Activated B cell treated with CpG ODN at 0.5 μM for 24 hours (primary cell): Measurements from ENCODE around the gene ZNF24. TPM values are rescaled to one million over a fixed set of nuclear protein-coding genes. Genes with fewer than 3 reads are reported as not detected.

Source experiments
- ATAC-seq: fragments of 200-7000 bp; cut with Tn5 transposase; one replicate; pipeline ENCODE4 v1.10.0; 2021; ENCODE audit warnings: low read depth, mild to moderate bottlenecking, moderate library complexity
- CTCF ChIA-PET: fragments of 350-600 bp; sonication (Branson Sonifier 250); formaldehyde crosslinking; loops from one replicate; lab custom pipeline; 2021; ENCODE audit warnings: antibody characterized with exemption; lab: Charles Lee
- POLR2A ChIA-PET: fragments of 350-600 bp; sonication (Branson Sonifier 250); formaldehyde crosslinking; loops from one replicate; lab custom pipeline; 2021; ENCODE audit warnings: antibody characterized with exemption; lab: Charles Lee
- DNase-seq: peaks from one replicate; pipeline ENCODE4 v3.0.0; 2022
- H3K27ac Mint-ChIP-seq: one replicate; pipeline ENCODE4 v1.8.0; 2020; ENCODE audit warnings: mixed read lengths
- H3K27me3 Mint-ChIP-seq: one replicate; pipeline ENCODE4 v1.8.0; 2021; ENCODE audit warnings: mixed read lengths
- H3K36me3 Mint-ChIP-seq: one replicate; pipeline ENCODE4 v1.8.0; 2021; ENCODE audit warnings: low read depth, mixed read lengths
- H3K4me1 Mint-ChIP-seq: one replicate; pipeline ENCODE4 v1.8.0; 2021; ENCODE audit warnings: mixed read lengths
- H3K4me3 Mint-ChIP-seq: one replicate; pipeline ENCODE4 v1.8.0; 2020; ENCODE audit warnings: mild to moderate bottlenecking, mixed read lengths
- H3K9me3 Mint-ChIP-seq: one replicate; pipeline ENCODE4 v1.8.0; 2020; ENCODE audit warnings: mixed read lengths
- CTCF ChIP-seq: fragments of 200-600 bp; IDR thresholded peaks from one replicate; pipeline ENCODE4 v1.8.0; 2022; ENCODE audit warnings: antibody characterized with exemption, mild to moderate bottlenecking
- intact Hi-C: fragments of 100-400 bp; cut with micrococcal nuclease; formaldehyde crosslinking; loops from one replicate; pipeline ENCODE4 v1.15.1; 2024
- total RNA-seq: library from RNA; stranded (reverse); gene quantifications from 2 replicates; pipeline ENCODE4 v1.2.3, GENCODE V29; 2022

Gene ZNF24
- total RNA-seq, 1 donor from 2014 or later = 72.5 TPM

- no peak for TF ChIP-seq CTCF
- H3K27me3 Mint-ChIP-seq = no peaks in the 10 kb centered on the region
- intact Hi-C loops = loop anchor here (5.0 kb wide), 1 partner anchor 689 kb away; the partner anchor contains the start of gene RPRD1A
- H3K4me3 Mint-ChIP-seq = no peak overlapping the region
- ATAC-seq (no peak), DNase-seq (no peak)
- H3K9me3 Mint-ChIP-seq = no peaks in the 10 kb centered on the region
- ChIA-PET CTCF (no interaction called here), POLR2A (no interaction called here)
- H3K4me1 Mint-ChIP-seq = peaks cover 11% of the 10 kb centered on the region
- no peaks in the 10 kb centered on the region for H3K36me3 Mint-ChIP-seq
- no peak overlapping the region for H3K27ac Mint-ChIP-seq
Measured at GRCh38 chr18:35378574-35378896, 34.3 kb upstream of the ZNF24 start.

GRCh38 chr18:35377875-35378573 is 33.8 kb upstream of the ZNF24 start:
- peaks cover 11% of the 10 kb centered on the region for H3K4me1 Mint-ChIP-seq
- intact Hi-C loops = loop anchor here (1.0 to 5.0 kb wide), 4 partner anchors 34 to 751 kb away; partner anchors contain the start of genes ELP2, RMP24, RPRD1A and SLC39A6
- peak overlapping the region; percentile 19 for H3K27ac Mint-ChIP-seq
- peak overlapping the region; percentile 89 for H3K4me3 Mint-ChIP-seq
- ChIA-PET CTCF (interaction anchor here (1.0 kb wide), 1 partner anchor 8 kb away, joined by 3 read pairs; no protein-coding TSS in a partner anchor), POLR2A (no interaction called here)
- H3K27me3 Mint-ChIP-seq = no peaks in the 10 kb centered on the region
- DNase-seq (no peak), ATAC-seq (no peak)
- H3K36me3 Mint-ChIP-seq = no peaks in the 10 kb centered on the region
- TF ChIP-seq CTCF = no peak
- no peaks in the 10 kb centered on the region for H3K9me3 Mint-ChIP-seq

DNA sequence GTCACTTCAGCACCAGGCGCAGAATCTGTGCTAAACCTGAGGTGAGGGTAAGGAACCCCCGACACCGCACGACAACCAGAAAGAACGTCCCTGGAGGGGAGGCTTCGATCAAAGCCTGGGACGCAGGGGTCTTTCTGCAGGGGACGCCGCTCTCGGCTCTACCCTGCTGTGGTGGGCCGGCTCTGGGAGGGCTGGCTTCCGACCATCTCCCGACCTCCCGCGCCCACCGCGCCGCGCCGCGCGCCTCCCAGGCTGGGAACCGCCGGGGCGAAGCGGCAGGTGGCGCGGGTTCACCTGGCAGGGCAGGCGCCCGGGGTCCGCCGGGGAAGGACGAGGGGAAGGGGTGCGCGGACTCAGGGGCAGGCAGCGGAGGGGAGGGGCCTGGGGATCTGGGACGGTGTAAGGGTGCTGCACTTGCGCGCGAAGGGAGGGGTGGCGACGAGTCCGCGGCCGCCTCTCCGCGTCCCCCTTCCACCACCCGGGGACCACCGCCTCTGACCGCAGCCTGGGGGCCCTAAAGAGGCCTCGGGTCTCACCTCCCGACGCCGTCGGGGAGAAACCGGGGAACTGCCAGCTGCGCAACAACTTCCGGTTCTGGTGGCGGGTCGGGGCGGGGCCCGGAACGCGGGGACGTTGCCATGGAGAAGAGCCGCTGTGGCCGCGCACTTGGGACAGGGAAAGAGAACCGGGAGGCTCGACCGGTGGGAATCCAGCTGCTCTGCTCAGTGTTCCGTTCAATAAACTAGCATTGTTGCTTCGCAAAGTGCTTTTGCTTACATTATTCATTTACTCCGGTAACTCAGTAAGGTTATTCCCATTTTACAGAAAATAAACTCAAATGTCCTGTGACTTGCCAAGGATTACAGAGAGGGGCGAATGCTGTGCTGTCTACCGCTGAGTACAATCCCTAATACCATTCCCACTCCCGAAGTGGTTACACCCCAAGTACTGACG is 32.8 kb upstream of the ZNF24 start, which contains the start of gene ZNF396:
Gene ZNF396 (minus strand): TSS at position 596 of the 954 bp plus-strand sequence. CDS start 3,045 bp downstream, outside the sequence.
- ChIA-PET POLR2A (interaction anchor here (0.5 to 1.7 kb wide), 2 partner anchors 33 to 36 kb away, joined by 3 to 8 read pairs; partner anchors contain the start of gene ZNF24), CTCF (interaction anchor here (1.0 kb wide), 1 partner anchor 9 kb away, joined by 3 read pairs; no protein-coding TSS in a partner anchor)
- no peaks in the 10 kb centered on the region for H3K27me3 Mint-ChIP-seq
- H3K27ac Mint-ChIP-seq = peak within 1 kb of the TSS; percentile 47
- peak within 1 kb of the TSS; percentile 89 for H3K4me3 Mint-ChIP-seq
- H3K4me1 Mint-ChIP-seq = peaks cover 11% of the 10 kb centered on the region
- no peaks in the 10 kb centered on the region for H3K9me3 Mint-ChIP-seq
- ATAC-seq (peak; percentile 72), DNase-seq (peak; percentile 68)
- TF ChIP-seq CTCF = no peak
- intact Hi-C loops = loop anchor here (1.0 to 5.0 kb wide), 4 partner anchors 33 to 752 kb away; partner anchors contain the start of genes ELP2, RMP24, RPRD1A and SLC39A6
- H3K36me3 Mint-ChIP-seq = no peaks in the 10 kb centered on the region

- Mint-ChIP-seq H3K27me3 (no peaks in the 10 kb centered on the region), H3K4me3 (peak overlapping the region; percentile 89), H3K9me3 (no peaks in the 10 kb centered on the region), H3K4me1 (peaks cover 11% of the 10 kb centered on the region), H3K27ac (peak overlapping the region; percentile 47), H3K36me3 (no peaks in the 10 kb centered on the region)
- POLR2A ChIA-PET = interaction anchor here (1.7 kb wide), 1 partner anchor 32 kb away, joined by 8 read pairs; the partner anchor contains the start of gene ZNF24
- peak; percentile 73 for ATAC-seq
- CTCF ChIA-PET = no interaction called here
- peak; percentile 44 for DNase-seq
- intact Hi-C loops = loop anchor here (5.0 kb wide), 1 partner anchor 691 kb away; the partner anchor contains the start of gene RPRD1A
- TF ChIP-seq CTCF = no peak
Measured at GRCh38 chr18:35376393-35376741, 32.1 kb upstream of the ZNF24 start.
